ENCODE results near the gene FHOD3. TPM values are rescaled to one million over a fixed set of nuclear protein-coding genes. Genes with fewer than 3 reads are reported as not detected.

FHOD3 gene
- total and polyA plus RNA-seq, 2 of the 4 experiments (the other 2 are of a cell fraction) = 14.6 to 16.0 TPM

DNA sequence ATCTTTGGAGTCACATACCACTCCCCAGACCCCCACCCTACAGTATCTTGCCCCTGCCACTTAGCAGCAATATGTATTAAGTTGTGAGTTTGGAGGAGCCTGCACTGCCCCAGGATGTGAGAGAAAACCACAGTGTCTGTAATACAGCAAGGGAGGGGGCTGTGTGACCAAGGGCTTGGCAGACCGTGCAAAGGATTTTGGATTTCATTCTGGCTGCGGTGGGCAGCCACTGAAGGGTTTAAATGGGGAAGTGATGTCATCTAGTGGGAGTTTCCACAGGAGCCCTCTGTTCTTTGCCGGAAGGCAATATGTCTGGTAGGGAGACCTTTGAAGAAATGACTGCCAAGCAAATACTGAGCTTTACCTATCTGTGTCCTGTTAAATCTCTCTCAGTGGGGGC is 202.4 kb downstream of the FHOD3 start:
- no peak overlapping the region for H2AK5ac ChIP-seq (ENCODE audit: low read depth, low read length)
- no peak for TF ChIP-seq MAFK (IDR thresholded peaks at IDR 0.05; ENCODE audit: low read depth, low read length)
- no peak for TF ChIP-seq MXI1 (IDR thresholded peaks at IDR 0.05; ENCODE audit: borderline replicate concordance, low read depth, low read length)
- no CpG with 5 or more reads among the region's 3 CpGs for WGBS, 2 experiments (ENCODE audit: extremely low coverage in 2 of 2, insufficient read length in 1 of 2)
- no peaks in the 10 kb centered on the region for H3K79me1 ChIP-seq (ENCODE audit: low read depth in 1 of 2, low read length in 2 of 2)
- BruUV-seq (replicated peaks) = no TSS peak
- no peak overlapping the region for H3K14ac ChIP-seq (replicated peaks; ENCODE audit: low read depth, low read length)
- no peak overlapping the region for H3K18ac ChIP-seq (ENCODE audit: low read depth, low read length)
- H2BK120ac ChIP-seq (ENCODE audit: low read depth, low read length) = no peak overlapping the region
- ATAC-seq (ENCODE audit: low read depth) (no peak), DNase-seq (no peak)
- H3K9ac ChIP-seq (ENCODE audit: low read depth, low read length) = no peak overlapping the region
- H3K23ac ChIP-seq (ENCODE audit: low read depth, low read length) = no peak overlapping the region
- ChIA-PET POLR2A (ENCODE audit: unreplicated experiment) (no interaction called here), CTCF (no interaction called here)
- H2BK20ac ChIP-seq (ENCODE audit: low read depth, low read length) = no peak overlapping the region
- H3K4me2 ChIP-seq (ENCODE audit: low read depth, low read length) = no peak overlapping the region
- H3K4me3 ChIP-seq (ENCODE audit: insufficient read depth, low read depth, low read length) = no peak overlapping the region
- H2BK5ac ChIP-seq (ENCODE audit: low read depth, low read length, poor library complexity, severe bottlenecking) = no peak overlapping the region
- H3K4me1 ChIP-seq (ENCODE audit: control insufficient read depth, insufficient read depth, low read length) = no peaks in the 10 kb centered on the region
- H4K91ac ChIP-seq (ENCODE audit: insufficient read depth, low read depth, low read length) = no peak overlapping the region
- no peak overlapping the region for H4K8ac ChIP-seq (ENCODE audit: low read depth in 2 of 2, low read length in 2 of 2)
- 0 out of 2 replicates have a peak, but pooled peaks cover 6% of the 10 kb centered on the region for H4K20me1 ChIP-seq (ENCODE audit: insufficient read depth, low read length)
- intact Hi-C loops (cut with micrococcal nuclease) = no loop called here
- no peaks in the 10 kb centered on the region; the same call in 1 of the 2 replicates for H3K9me1 ChIP-seq (ENCODE audit: insufficient read depth, low read length)
- H4K5ac ChIP-seq (ENCODE audit: low read depth, low read length) = no peak overlapping the region
- no peak overlapping the region for H2BK15ac ChIP-seq (ENCODE audit: low read depth, low read length)
- H2AFZ ChIP-seq (replicated peaks; ENCODE audit: low read length, poor library complexity) = no peak overlapping the region
- no peaks in the 10 kb centered on the region for H3K27me3 ChIP-seq (ENCODE audit: control insufficient read depth, insufficient read depth, low read length)
- no peak overlapping the region for H3K27ac ChIP-seq (ENCODE audit: insufficient read depth, low read length)
- H3K36me3 ChIP-seq (ENCODE audit: control insufficient read depth, insufficient read depth, low read length) = no peaks in the 10 kb centered on the region
- dilution Hi-C loops (cut with HindIII; ENCODE audit: low sequenced_read_pairs, unreplicated experiment) = no loop called here
- H3K56ac ChIP-seq (ENCODE audit: extremely low read depth, insufficient read depth, low read length) = no peak overlapping the region
- no peak overlapping the region for H2AK9ac ChIP-seq (replicated peaks; ENCODE audit: low read depth, low read length, poor library complexity)
- H3K9me3 ChIP-seq (ENCODE audit: control insufficient read depth, insufficient read depth, low read length) = no peaks in the 10 kb centered on the region
- in situ Hi-C loops (cut with MboI; ENCODE audit: low sequenced_read_pairs) = no loop called here
- no peak overlapping the region for H3K4ac ChIP-seq (ENCODE audit: low read depth, low read length)

Measured in IMR-90 (cell line).